ENCODE data around the gene ASB18.

GRCh38 chr2:236175548-236176150 is 88.6 kb downstream of the ASB18 start:
- TF ChIP-seq POLR2A (IDR thresholded peaks at IDR 0.05) (no peak), CTCF (IDR thresholded peaks at IDR 0.05) (no peak)

All from uterus (tissue), 2 donors.